Stimulated activated CD8-positive, alpha-beta memory T cell treated with anti-CD3 and anti-CD28 coated beads, Interleukin-4, amount 100 ng/mL, for 4 hours (primary cell): ENCODE data around the gene GRHPR.
"Not testable (repeated sequence)": the region's sequence is repeated elsewhere in the genome, so short reads cannot be mapped to it uniquely, and the experiment has no call there.

Experiments
- DNase-seq, 2 donors: peaks; one replicate each; pipeline ENCODE4 v3.0.0-alpha.2; 2020; ENCODE audit warnings: low read depth in 2 of 2, low spot score in 1 of 2

Gene GRHPR

DNA sequence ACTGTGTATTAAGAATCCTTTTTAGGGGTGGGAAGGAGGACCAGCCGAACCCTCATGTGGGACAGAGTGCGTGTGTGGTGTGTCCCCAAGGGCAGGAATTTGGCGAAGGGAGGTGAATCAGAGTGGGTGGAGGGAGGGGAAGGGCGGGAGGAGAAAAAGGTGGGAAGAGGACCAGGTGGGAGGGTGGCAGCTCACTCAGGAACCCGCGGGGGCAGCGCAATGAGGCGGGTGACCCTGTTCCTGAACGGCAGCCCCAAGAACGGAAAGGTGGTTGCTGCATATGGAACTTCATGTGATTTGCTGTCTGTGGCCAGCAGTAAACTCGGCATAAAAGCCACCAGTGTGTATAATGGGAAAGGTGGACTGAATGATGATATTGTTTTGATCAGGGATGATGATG is 54.4 kb downstream of the GRHPR start:
- no peak for DNase-seq

DNA sequence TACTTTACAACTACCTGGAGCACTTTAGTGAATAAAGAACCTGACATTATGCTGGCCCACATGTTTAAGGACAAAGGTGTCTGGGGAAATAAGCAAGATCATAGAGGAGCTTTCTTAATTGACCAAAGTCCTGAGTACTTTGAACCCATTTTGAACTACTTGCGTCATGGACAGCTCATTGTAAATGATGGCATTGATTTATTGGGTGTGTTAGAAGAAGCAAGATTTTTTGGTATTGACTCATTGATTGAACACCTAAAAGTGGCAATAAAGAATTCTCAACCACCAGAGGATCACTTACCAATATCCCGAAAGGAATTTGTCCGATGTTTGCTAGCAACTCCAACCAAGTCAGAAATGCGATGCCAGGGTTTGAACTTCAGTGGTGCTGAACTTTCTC is 54.9 kb downstream of the GRHPR start:
- DNase-seq, result not testable (repeated sequence)

DNA sequence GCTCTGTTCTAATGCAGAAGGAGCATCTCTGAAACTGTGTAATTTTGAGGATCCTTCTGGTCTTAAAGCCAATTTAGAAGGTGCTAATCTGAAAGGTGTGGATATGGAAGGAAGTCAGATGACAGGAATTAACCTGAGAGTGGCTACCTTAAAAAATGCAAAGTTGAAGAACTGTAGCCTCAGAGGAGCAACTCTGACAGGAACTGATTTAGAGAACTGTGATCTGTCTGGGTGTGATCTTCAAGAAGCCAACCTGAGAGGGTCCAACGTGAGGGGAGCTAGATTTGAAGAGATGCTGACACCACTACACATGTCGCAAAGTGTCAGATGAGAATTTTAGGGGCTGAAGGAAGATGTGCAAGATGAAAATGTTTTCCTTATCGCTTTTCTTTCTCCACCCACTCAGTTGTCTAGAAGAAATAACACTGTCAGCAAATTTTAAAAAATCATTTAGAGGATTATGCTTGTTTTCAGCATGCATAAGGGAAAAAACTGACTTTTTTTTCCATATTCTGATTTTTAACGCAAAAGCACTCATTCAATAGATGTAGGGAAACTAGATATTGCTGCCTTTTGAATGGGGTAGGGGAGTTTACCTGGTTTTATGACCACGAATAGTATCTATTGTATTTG is 55.6 kb downstream of the GRHPR start:
- DNase-seq, result not testable (repeated sequence)

DNA sequence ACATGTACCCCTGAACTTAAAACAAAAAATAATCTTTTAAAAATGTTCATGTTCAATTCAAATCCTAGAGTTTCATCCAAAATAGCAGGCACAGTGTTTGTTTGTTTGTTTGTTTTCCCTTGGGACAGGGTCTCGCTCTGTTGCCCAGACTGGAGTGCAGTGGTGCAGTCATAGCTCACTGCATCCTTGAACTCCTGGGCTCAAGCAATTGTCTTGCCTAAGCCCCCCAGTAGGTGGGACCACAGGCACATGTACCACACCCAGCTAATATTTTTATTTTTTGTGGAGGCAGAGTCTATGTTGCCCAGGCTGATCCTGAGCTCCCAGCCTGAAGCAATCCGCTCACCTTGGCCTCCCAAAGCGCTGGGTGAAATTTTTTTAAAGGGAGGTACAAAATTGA is 58.3 kb downstream of the GRHPR start:
- DNase-seq, result no peak

DNA sequence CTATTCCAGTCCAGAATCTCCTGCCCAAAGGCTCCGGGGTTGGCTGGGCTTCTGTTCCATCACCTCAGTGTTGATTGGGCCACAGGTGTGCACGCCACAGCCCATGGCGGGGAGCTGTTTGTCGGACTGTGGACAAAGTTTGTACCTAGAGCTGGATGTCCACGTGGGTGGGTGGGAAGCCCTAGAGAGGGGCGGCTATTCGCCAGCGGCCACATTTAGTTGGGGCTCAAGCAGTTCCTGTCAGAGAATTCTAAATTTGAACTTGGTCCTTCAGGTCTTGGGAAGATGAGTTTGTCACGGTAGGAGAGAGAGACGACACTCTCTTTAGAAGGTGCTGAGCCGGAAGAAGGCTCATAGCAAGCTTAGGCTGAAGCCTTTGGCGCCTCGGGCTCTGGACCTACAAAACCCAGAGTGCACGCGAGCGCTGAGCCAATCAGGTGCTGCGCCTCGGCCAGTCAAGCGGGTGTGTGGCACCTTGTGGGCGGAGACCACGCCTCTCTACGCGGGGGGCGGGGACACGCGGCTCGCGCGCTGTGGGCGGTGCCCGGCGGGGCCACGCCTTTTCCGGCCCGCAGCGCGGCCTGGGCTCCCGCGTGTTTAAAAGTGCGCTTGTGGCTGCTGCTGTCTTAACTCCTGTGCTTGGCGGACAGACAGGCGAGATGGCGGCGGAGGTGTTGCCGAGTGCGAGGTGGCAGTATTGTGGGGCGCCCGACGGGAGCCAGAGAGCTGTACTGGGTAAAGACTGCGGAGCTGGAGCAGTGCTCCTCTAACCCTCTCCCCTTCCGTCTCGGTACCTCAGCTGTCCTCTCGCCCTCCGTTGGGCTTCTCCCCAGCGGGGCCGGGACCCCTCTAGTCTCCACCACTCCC is 63.1 kb downstream of the GRHPR start, which contains the start of gene POLR1E:
Gene POLR1E (plus strand): TSS at position 560 of the 867 bp plus-strand sequence. CDS start 100 bp downstream, at position 660.
- DNase-seq, result peak; percentile 90 to 91

DNA sequence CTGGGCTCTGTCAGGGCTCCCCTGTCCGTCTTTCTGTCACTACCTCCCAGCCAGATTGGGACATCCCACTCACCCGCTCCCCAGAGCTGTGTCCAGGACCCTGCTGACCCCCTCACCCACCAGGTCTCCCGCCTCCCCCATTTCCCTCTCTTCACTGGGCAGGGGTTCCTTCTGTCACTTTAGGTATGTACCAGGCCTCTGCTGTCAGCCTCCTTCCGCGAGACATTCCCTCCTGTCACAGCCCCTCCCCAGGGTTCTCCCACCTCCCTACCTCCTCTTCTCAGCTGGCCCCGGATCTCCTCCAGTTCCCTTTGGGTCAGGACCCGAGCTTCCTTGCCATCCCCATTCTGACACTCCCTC is 63.7 kb downstream of the GRHPR start:
- no peak for DNase-seq
